A549 treated with GW870086 at 1 μM for 4 hours (cell line): ENCODE measurements around the gene ALDH1L1. TPM values are rescaled to one million over a fixed set of nuclear protein-coding genes. Genes with fewer than 3 reads are reported as not detected.

Experiments used
- total RNA-seq: library from RNA; stranded (reverse); fragments of 200-300 nt; extraction: Qiagen RNA extraction; gene quantifications from 5 replicates; pipeline ENCODE4 v1.2.3, GENCODE V29; 2022; ENCODE audit warnings: low read depth

ALDH1L1 gene
- total RNA-seq: 0.08 to 0.24 TPM (median 0.15 TPM) in 5 replicates

GRCh38 chr3:126180477-126181397 lies at the start of gene ALDH1L1:
TSS of gene ALDH1L1 (minus strand) at chr3:126180586. CDS start at chr3:126160979, 19,607 bp downstream.

GRCh38 chr3:126083913-126084767 lies 96.2 kb downstream of the ALDH1L1 start, which contains the start of gene SLC41A3:
TSS of gene SLC41A3 (minus strand) at chr3:126084124. CDS start at chr3:126068219, 15,905 bp downstream.

Other genes starting within 250 kb of the ALDH1L1 start
- not detected in 5 replicates for gene ROPN1B, start 211.4 kb downstream of the ALDH1L1 start, total RNA-seq
- gene SLC41A3, start 96.5 kb downstream of the ALDH1L1 start, total RNA-seq: 21.2 to 26.3 TPM (median 25.0 TPM) in 5 replicates
- 0.21 to 0.65 TPM (median 0.27 TPM) in 5 replicates for gene KLF15, start 176.8 kb upstream of the ALDH1L1 start, total RNA-seq
- not detected in 5 replicates for gene CFAP100, start 214.3 kb upstream of the ALDH1L1 start, total RNA-seq